Measurements from ENCODE around the gene PPME1. TPM values are rescaled to one million over a fixed set of nuclear protein-coding genes. Genes with fewer than 3 reads are reported as not detected.
A peak's percentile ranks its signal among the peaks of the same experiment; 100 is the strongest.

PPME1 gene
- total RNA-seq, 2 donors from 2014 or later: 47.9 to 98.5 TPM

- ATAC-seq (replicated peaks): no peak
- no peaks in the 10 kb centered on the region for H3K27me3 Mint-ChIP-seq
- H3K36me3 Mint-ChIP-seq (ENCODE audit: low read depth): peaks cover 54% of the 10 kb centered on the region
- H3K27ac Mint-ChIP-seq: no peak overlapping the region
- peaks cover 30% of the 10 kb centered on the region for H3K4me1 Mint-ChIP-seq
- H3K9me3 Mint-ChIP-seq: no peaks in the 10 kb centered on the region
- no peak overlapping the region for H3K4me3 Mint-ChIP-seq
These were observed 11.5 kb downstream of the PPME1 start for GRCh38 chr11:74182635-74183034.

- peaks cover 55% of the 10 kb centered on the region for H3K36me3 Mint-ChIP-seq (ENCODE audit: low read depth)
- ATAC-seq (replicated peaks): no peak
- no peaks in the 10 kb centered on the region for H3K9me3 Mint-ChIP-seq
- H3K4me1 Mint-ChIP-seq: peaks cover 14% of the 10 kb centered on the region
- H3K27ac Mint-ChIP-seq: no peak overlapping the region
- H3K4me3 Mint-ChIP-seq: no peak overlapping the region
- no peaks in the 10 kb centered on the region for H3K27me3 Mint-ChIP-seq
These were observed 14.2 kb downstream of the PPME1 start for GRCh38 chr11:74185285-74185684.

- H3K36me3 Mint-ChIP-seq (ENCODE audit: low read depth): peaks cover 59% of the 10 kb centered on the region
- no peaks in the 10 kb centered on the region for H3K27me3 Mint-ChIP-seq
- no peak for ATAC-seq (replicated peaks)
- H3K27ac Mint-ChIP-seq: no peak overlapping the region
- no peak overlapping the region for H3K4me3 Mint-ChIP-seq
- H3K4me1 Mint-ChIP-seq: peaks cover 14% of the 10 kb centered on the region
- H3K9me3 Mint-ChIP-seq: no peaks in the 10 kb centered on the region
These were observed 14.6 kb downstream of the PPME1 start for GRCh38 chr11:74185695-74186094.

GRCh38 chr11:74195828-74196227 is 24.7 kb downstream of the PPME1 start:
- Mint-ChIP-seq H3K27ac (no peak overlapping the region), H3K9me3 (peaks cover 9% of the 10 kb centered on the region), H3K4me3 (no peak overlapping the region), H3K4me1 (peaks cover 12% of the 10 kb centered on the region), H3K36me3 (ENCODE audit: low read depth) (peaks cover 45% of the 10 kb centered on the region), H3K27me3 (no peaks in the 10 kb centered on the region)
- no peak for ATAC-seq (replicated peaks)

- Mint-ChIP-seq H3K36me3 (ENCODE audit: low read depth) (peaks cover 42% of the 10 kb centered on the region), H3K4me1 (peaks cover 12% of the 10 kb centered on the region), H3K27me3 (no peaks in the 10 kb centered on the region), H3K4me3 (no peak overlapping the region), H3K27ac (no peak overlapping the region), H3K9me3 (peaks cover 9% of the 10 kb centered on the region)
- ATAC-seq (replicated peaks): no peak
These were observed 25.8 kb downstream of the PPME1 start for GRCh38 chr11:74196781-74197486.

- no peak for ATAC-seq (replicated peaks)
- Mint-ChIP-seq H3K4me3 (no peak overlapping the region), H3K4me1 (peaks cover 5% of the 10 kb centered on the region), H3K9me3 (peaks cover 2% of the 10 kb centered on the region), H3K27me3 (no peaks in the 10 kb centered on the region), H3K36me3 (ENCODE audit: low read depth) (peaks cover 73% of the 10 kb centered on the region), H3K27ac (no peak overlapping the region)
These were observed 32.9 kb downstream of the PPME1 start for GRCh38 chr11:74203966-74204365.

- H3K4me3 Mint-ChIP-seq: no peak overlapping the region
- H3K9me3 Mint-ChIP-seq: no peaks in the 10 kb centered on the region
- no peak overlapping the region for H3K27ac Mint-ChIP-seq
- H3K27me3 Mint-ChIP-seq: no peaks in the 10 kb centered on the region
- H3K36me3 Mint-ChIP-seq (ENCODE audit: low read depth): peaks cover 77% of the 10 kb centered on the region
- no peak for ATAC-seq (replicated peaks)
- H3K4me1 Mint-ChIP-seq: peaks cover 5% of the 10 kb centered on the region
These were observed 33.6 kb downstream of the PPME1 start for GRCh38 chr11:74204701-74205100.

- Mint-ChIP-seq H3K4me1 (peaks cover 5% of the 10 kb centered on the region), H3K27me3 (no peaks in the 10 kb centered on the region), H3K9me3 (no peaks in the 10 kb centered on the region), H3K27ac (no peak overlapping the region), H3K36me3 (ENCODE audit: low read depth) (peaks cover 82% of the 10 kb centered on the region), H3K4me3 (no peak overlapping the region)
- no peak for ATAC-seq (replicated peaks)
These were observed 34.1 kb downstream of the PPME1 start for GRCh38 chr11:74205181-74205580.

- Mint-ChIP-seq H3K27ac (no peak overlapping the region), H3K4me1 (peaks cover 5% of the 10 kb centered on the region), H3K27me3 (no peaks in the 10 kb centered on the region), H3K9me3 (no peaks in the 10 kb centered on the region), H3K4me3 (no peak overlapping the region), H3K36me3 (ENCODE audit: low read depth) (peaks cover 93% of the 10 kb centered on the region)
- ATAC-seq (replicated peaks): no peak
These were observed 35.7 kb downstream of the PPME1 start for GRCh38 chr11:74206746-74207145.

- Mint-ChIP-seq H3K4me1 (no peaks in the 10 kb centered on the region), H3K4me3 (no peak overlapping the region), H3K36me3 (ENCODE audit: low read depth) (peaks cover 85% of the 10 kb centered on the region), H3K27ac (no peak overlapping the region), H3K9me3 (no peaks in the 10 kb centered on the region), H3K27me3 (no peaks in the 10 kb centered on the region)
- ATAC-seq (replicated peaks): peak; percentile 29
These were observed 37.4 kb downstream of the PPME1 start for GRCh38 chr11:74208507-74208906.

GRCh38 chr11:74212533-74212932 is 41.4 kb downstream of the PPME1 start:
- ATAC-seq (replicated peaks): no peak
- peaks cover 9% of the 10 kb centered on the region for H3K9me3 Mint-ChIP-seq
- no peaks in the 10 kb centered on the region for H3K27me3 Mint-ChIP-seq
- H3K4me1 Mint-ChIP-seq: no peaks in the 10 kb centered on the region
- no peak overlapping the region for H3K4me3 Mint-ChIP-seq
- no peak overlapping the region for H3K27ac Mint-ChIP-seq
- H3K36me3 Mint-ChIP-seq (ENCODE audit: low read depth): peaks cover 77% of the 10 kb centered on the region

GRCh38 chr11:74220376-74220775 is 49.3 kb downstream of the PPME1 start:
- no peak for ATAC-seq (replicated peaks)
- H3K36me3 Mint-ChIP-seq (ENCODE audit: low read depth): peaks cover 30% of the 10 kb centered on the region
- no peaks in the 10 kb centered on the region for H3K4me1 Mint-ChIP-seq
- peaks cover 7% of the 10 kb centered on the region for H3K9me3 Mint-ChIP-seq
- no peak overlapping the region for H3K27ac Mint-ChIP-seq
- no peak overlapping the region for H3K4me3 Mint-ChIP-seq
- no peaks in the 10 kb centered on the region for H3K27me3 Mint-ChIP-seq

GRCh38 chr11:74221816-74222215 is 50.7 kb downstream of the PPME1 start:
- no peak for ATAC-seq (replicated peaks)
- H3K4me3 Mint-ChIP-seq: no peak overlapping the region
- peaks cover 31% of the 10 kb centered on the region for H3K36me3 Mint-ChIP-seq (ENCODE audit: low read depth)
- H3K4me1 Mint-ChIP-seq: peaks cover 1% of the 10 kb centered on the region
- H3K9me3 Mint-ChIP-seq: no peaks in the 10 kb centered on the region
- H3K27ac Mint-ChIP-seq: no peak overlapping the region
- no peaks in the 10 kb centered on the region for H3K27me3 Mint-ChIP-seq

GRCh38 chr11:74225565-74225964 is 54.5 kb downstream of the PPME1 start:
- no peak overlapping the region for H3K4me3 Mint-ChIP-seq
- H3K36me3 Mint-ChIP-seq (ENCODE audit: low read depth): peaks cover 61% of the 10 kb centered on the region
- H3K27ac Mint-ChIP-seq: no peak overlapping the region
- no peaks in the 10 kb centered on the region for H3K27me3 Mint-ChIP-seq
- no peaks in the 10 kb centered on the region for H3K9me3 Mint-ChIP-seq
- ATAC-seq (replicated peaks): no peak
- peaks cover 3% of the 10 kb centered on the region for H3K4me1 Mint-ChIP-seq

GRCh38 chr11:74226907-74227306 is 55.8 kb downstream of the PPME1 start:
- peaks cover 6% of the 10 kb centered on the region for H3K4me1 Mint-ChIP-seq
- no peaks in the 10 kb centered on the region for H3K9me3 Mint-ChIP-seq
- H3K27me3 Mint-ChIP-seq: no peaks in the 10 kb centered on the region
- H3K36me3 Mint-ChIP-seq (ENCODE audit: low read depth): peaks cover 69% of the 10 kb centered on the region
- ATAC-seq (replicated peaks): no peak
- no peak overlapping the region for H3K27ac Mint-ChIP-seq
- no peak overlapping the region for H3K4me3 Mint-ChIP-seq
